GM13976 (cell line): ENCODE results near the gene COPS8.

Experiments
- DNase-seq: peaks from one replicate; pipeline ENCODE4 v3.0.0; 2012; ENCODE audit warnings: low spot score
- CTCF ChIP-seq: IDR thresholded peaks from 2 replicates; pipeline ENCODE4 v1.5.1; 2012; ENCODE audit warnings: borderline replicate concordance, mild to moderate bottlenecking; ENCODE audit not compliant: insufficient read depth; ENCODE audit errors: extremely low read depth, missing control alignments, control extremely low read depth
- in situ Hi-C: fragments of 300-500 bp; cut with MboI; formaldehyde crosslinking; loops from one replicate; pipeline ENCODE4 v1.12.0; 2022; ENCODE audit warnings: low sequenced_read_pairs, mixed read lengths, inconsistent platforms; ENCODE audit not compliant: unreplicated experiment

The COPS8 gene

GRCh38 chr2:237097326-237097910 is 11.7 kb downstream of the COPS8 start:
- no peak for DNase-seq
- in situ Hi-C loops, result no loop called here

GRCh38 chr2:237097911-237098702 is 12.4 kb downstream of the COPS8 start:
- no peak for TF ChIP-seq CTCF
- no peak for DNase-seq
- in situ Hi-C loops, result no loop called here

More at GRCh38 chr2:237097326-237097910, 11.7 kb downstream of the COPS8 start:
- no peak for TF ChIP-seq CTCF

GRCh38 chr2:237099804-237100203 is 14.1 kb downstream of the COPS8 start:
- no peak for DNase-seq
- no peak for TF ChIP-seq CTCF
- in situ Hi-C loops, result no loop called here

GRCh38 chr2:237101118-237101979 is 15.7 kb downstream of the COPS8 start:
- in situ Hi-C loops, result no loop called here
- no peak for DNase-seq
- TF ChIP-seq CTCF, result no peak

- no peak for DNase-seq
- no peak for TF ChIP-seq CTCF
- in situ Hi-C loops, result no loop called here
Observed at GRCh38 chr2:237102428-237102827, 16.7 kb downstream of the COPS8 start.

- no peak for DNase-seq
- in situ Hi-C loops, result no loop called here
Observed at GRCh38 chr2:237109421-237109934, 23.8 kb downstream of the COPS8 start.

More at GRCh38 chr2:237109421-237109934, 23.8 kb downstream of the COPS8 start:
- no peak for TF ChIP-seq CTCF
